SH-SY5Y (cell line): ENCODE data around the gene PAF1.

Experiments used
- GATA2 ChIP-seq: IDR thresholded peaks from 2 replicates; pipeline ENCODE4 v1.6.1; 2011; ENCODE audit warnings: mild to moderate bottlenecking, low read depth, low read length
- GATA3 ChIP-seq: IDR thresholded peaks from 2 replicates; pipeline ENCODE4 v1.6.1; 2011; ENCODE audit warnings: low read depth, mild to moderate bottlenecking, low read length, moderate library complexity

The PAF1 gene

GRCh38 chr19:39412100-39412866, 21.4 kb upstream of the PAF1 start, which contains the start of gene PLEKHG2:
Gene PLEKHG2, plus strand, starts transcription at chr19:39412669. Its CDS starts 1,418 bp downstream, at chr19:39414087.
- TF ChIP-seq GATA2 (no peak), GATA3 (no peak)

- TF ChIP-seq GATA3 (no peak), GATA2 (no peak)
Observed at GRCh38 chr19:39411832-39412099, 20.9 kb upstream of the PAF1 start.

DNA sequence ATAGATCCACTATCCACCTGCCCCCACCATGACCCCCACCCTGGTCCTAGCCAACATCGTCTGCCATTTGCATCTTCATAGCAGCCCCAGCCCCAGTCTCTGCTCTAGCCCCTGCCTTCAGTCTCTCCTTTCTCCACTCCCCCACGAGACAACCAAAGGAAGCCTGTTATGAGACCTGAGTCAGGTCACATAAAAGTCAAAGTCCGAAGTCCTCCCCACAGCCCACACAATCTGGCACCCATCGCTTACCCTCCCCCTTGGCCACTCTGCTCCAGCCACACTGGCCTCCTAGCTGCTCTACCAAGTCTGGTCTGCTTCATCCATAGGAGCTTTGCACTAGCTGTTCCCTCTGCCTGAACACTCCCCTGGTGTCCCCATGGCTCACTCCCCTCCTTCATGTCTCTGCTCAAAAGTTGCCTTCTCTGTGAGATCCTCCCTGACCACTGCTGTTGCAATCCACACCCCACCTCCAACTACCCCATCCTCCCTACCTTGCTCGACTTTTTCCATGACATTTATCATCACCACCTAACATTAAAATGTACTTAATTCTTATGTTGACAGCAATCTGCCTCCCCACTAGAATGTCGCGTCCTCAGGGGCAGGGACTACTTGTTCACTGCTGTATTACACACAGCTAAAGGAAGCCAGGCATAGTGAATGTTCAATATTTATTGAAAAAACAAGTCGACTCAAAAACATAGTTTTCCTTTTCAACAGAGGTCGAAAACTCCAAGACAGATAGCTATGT, 20.4 kb upstream of the PAF1 start:
- TF ChIP-seq GATA2 (no peak), GATA3 (no peak)

DNA sequence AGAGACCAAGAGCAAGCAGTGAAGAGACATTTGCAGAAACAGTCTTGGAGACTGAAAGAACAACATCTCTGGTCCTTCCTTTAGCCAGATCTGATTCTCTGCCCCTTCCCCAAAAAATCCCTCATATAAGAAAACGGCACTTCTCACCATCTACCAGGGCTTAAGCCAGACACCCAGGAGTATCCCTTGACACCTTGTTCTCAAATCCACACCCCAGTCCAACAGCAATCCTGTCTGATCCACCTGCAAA, 19.9 kb upstream of the PAF1 start:
- no peak for TF ChIP-seq GATA3
- no peak for TF ChIP-seq GATA2

GRCh38 chr19:39410017-39410830, 19.3 kb upstream of the PAF1 start:
- TF ChIP-seq GATA3 (no peak), GATA2 (no peak)

DNA sequence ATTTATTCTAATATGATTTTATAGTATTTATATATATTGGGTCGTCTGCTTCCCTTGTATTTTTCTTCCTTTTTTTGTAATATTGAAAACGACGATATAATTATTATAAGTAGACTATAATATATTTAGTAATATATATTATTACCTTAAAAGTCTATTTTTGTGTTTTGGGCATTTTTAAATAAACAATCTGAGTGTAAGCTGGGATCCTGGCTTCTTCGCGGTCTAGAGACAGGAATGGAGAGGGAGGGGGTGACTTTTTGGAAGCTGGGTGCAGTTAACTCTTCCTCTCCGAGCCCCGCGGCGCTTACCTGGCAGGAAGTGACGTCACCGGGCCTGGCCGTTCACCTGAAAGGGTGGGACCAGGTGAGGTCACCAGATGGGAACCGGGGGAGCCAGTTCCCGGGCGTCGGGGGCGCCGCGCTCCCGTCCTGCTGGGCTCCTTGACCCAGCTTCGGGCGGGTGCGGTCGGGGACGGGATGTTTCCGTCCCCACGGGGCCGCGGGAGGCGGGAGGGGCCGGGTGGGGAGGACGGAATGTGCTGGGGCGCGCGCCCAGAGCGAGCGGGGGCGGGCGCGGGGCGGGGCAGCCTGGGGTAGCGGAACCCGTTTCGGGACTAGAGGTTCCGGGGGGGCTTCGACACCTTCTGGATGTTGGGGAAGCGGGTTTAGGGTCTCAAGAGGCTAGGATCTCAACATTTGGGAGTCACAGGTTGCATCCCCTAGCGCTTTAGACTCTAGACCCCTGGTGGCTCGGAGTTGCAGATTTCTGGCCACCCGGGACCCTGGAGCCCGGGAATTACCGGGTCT, 18.5 kb upstream of the PAF1 start:
- TF ChIP-seq GATA2 (no peak), GATA3 (no peak)

DNA sequence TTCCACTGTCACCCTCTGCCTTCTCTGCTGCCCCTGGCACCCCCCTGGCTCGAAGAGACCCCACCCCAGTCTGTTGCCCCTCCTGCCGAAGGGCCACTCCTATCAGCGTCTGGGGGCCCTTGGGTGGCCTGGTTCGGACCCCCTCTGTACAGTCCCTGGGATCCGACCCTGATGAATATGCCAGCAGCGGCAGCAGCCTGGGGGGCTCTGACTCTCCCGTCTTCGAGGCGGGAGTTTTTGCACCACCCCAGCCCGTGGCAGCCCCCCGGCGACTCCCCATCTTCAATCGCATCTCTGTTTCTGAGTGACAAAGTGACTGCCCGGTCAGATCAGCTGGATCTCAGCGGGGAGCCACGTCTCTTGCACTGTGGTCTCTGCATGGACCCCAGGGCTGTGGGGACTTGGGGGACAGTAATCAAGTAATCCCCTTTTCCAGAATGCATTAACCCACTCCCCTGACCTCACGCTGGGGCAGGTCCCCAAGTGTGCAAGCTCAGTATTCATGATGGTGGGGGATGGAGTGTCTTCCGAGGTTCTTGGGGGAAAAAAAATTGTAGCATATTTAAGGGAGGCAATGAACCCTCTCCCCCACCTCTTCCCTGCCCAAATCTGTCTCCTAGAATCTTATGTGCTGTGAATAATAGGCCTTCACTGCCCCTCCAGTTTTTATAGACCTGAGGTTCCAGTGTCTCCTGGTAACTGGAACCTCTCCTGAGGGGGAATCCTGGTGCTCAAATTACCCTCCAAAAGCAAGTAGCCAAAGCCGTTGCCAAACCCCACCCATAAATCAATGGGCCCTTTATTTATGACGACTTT, 17.7 kb upstream of the PAF1 start:
- TF ChIP-seq GATA2 (no peak), GATA3 (no peak)

DNA sequence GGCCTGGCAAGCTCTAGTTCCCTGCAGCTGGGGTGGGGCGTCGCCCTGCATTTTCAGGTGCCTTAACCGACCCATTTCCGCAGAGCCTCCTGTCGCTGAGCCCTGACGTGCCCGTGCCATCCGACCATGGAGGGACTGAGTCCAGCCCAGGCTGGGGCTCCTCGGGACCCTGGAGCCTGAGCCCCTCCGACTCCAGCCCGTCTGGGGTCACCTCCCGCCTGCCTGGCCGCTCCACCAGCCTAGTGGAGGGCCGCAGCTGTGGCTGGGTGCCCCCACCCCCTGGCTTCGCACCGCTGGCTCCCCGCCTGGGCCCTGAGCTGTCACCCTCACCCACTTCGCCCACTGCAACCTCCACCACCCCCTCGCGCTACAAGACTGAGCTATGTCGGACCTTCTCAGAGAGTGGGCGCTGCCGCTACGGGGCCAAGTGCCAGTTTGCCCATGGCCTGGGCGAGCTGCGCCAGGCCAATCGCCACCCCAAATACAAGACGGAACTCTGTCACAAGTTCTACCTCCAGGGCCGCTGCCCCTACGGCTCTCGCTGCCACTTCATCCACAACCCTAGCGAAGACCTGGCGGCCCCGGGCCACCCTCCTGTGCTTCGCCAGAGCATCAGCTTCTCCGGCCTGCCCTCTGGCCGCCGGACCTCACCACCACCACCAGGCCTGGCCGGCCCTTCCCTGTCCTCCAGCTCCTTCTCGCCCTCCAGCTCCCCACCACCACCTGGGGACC, 16.9 kb upstream of the PAF1 start:
- TF ChIP-seq GATA3: no peak
- no peak for TF ChIP-seq GATA2

- no peak for TF ChIP-seq GATA2
- TF ChIP-seq GATA3: no peak
Observed at GRCh38 chr19:39407410-39407659, 16.4 kb upstream of the PAF1 start.

DNA sequence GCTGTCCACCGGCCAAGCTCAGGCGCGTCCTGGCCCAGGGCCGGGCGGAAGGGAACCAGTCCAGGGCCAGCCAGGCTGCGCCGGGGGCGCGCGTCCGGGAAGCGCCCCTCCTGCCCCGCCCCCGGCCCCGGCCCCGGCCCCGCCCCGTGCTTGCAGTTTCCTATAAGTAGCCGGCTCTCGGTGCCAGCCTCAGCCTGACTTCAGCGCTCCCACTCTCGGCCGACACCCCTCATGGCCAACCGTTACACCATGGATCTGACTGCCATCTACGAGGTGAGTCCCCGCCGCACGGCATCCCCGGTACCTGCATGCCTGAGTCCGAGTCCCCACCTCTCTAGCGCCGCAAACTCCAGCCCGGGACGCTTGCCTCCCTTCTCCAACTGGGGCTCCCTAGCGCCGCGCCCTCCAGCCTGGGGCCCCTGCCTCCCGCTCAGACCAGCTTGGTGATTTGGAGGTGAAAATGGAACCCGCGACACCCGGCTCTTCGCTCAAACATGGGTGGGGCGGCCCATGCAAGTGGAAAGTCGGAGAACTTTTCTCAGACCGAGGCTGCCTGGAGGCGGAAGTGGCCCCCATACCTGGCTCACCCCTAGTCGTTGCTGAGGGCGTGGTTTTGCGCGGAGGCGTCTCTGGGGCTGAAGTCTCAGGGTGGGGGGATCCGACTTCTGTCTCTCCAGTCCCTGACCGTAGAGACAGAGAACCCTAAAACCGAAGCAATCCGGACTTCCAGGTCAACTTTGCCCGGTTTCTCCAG, 15.9 kb upstream of the PAF1 start, which contains the start of gene ZFP36:
Gene ZFP36 (plus strand): TSS at position 192 of the 754 bp plus-strand sequence. CDS start 58 bp downstream, at position 250.
- TF ChIP-seq GATA3: no peak
- TF ChIP-seq GATA2: no peak

GRCh38 chr19:39405958-39406655, 15.2 kb upstream of the PAF1 start:
- TF ChIP-seq GATA3 (no peak), GATA2 (no peak)
